Subcutaneous adipose tissue (tissue), 4 donors: ENCODE results near the gene BCL6B. TPM values are rescaled to one million over a fixed set of nuclear protein-coding genes. Genes with fewer than 3 reads are reported as not detected.

Experiments used
- total RNA-seq, 4 donors: library from RNA; depleted of rRNA; stranded (reverse); fragments of >200 nt; gene quantifications; one replicate each; pipeline ENCODE4 v1.1.0, GENCODE V29; 2016
- TF ChIP-seq, protein P1 (sequence below): fragments of 450-650 bp; IDR thresholded peaks from one replicate; pipeline ENCODE4 v1.5.1; 2016; ENCODE audit warnings: low read depth, mild to moderate bottlenecking, control low read depth, antibody characterized with exemption, moderate library complexity

Gene BCL6B
- total RNA-seq, 4 donors from 2014 or later = 1.5 to 12.1 (median 4.1) TPM

DNA sequence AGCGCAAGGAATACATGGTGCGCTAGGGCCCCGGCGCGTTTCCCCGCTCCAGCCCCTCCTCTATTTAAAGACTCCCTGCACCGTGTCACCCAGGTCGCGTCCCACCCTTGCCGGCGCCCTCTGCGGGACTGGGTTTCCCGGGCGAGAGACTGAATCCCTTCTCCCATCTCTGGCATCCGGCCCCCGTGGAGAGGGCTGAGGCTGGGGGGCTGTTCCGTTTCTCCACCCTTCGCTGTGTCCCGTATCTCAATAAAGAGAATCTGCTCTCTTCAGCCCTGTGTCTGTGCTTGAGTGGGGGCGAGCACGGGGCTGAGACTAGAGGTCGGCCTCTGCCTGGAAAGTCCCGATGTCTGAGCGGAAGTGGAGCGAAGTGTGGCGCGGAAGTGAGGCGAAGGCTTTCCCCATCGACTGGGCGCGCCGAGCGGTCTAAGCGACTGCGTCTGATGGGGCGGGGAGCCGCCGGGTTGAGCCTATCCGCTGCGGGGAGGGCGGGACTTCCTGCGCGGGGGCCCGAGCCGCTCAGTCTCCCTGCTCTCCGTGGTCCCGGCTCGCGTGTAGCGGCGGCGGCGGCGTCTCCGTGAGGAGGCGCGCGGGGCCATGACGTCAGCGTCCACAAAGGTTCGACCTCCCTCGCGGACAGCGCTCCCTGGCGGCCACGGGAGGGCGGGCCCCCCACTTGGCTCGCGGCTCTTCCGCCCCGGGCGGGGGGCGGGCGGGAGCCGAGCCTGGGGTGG lies 8.4 kb upstream of the BCL6B start:
- TF ChIP-seq, protein P1, sequence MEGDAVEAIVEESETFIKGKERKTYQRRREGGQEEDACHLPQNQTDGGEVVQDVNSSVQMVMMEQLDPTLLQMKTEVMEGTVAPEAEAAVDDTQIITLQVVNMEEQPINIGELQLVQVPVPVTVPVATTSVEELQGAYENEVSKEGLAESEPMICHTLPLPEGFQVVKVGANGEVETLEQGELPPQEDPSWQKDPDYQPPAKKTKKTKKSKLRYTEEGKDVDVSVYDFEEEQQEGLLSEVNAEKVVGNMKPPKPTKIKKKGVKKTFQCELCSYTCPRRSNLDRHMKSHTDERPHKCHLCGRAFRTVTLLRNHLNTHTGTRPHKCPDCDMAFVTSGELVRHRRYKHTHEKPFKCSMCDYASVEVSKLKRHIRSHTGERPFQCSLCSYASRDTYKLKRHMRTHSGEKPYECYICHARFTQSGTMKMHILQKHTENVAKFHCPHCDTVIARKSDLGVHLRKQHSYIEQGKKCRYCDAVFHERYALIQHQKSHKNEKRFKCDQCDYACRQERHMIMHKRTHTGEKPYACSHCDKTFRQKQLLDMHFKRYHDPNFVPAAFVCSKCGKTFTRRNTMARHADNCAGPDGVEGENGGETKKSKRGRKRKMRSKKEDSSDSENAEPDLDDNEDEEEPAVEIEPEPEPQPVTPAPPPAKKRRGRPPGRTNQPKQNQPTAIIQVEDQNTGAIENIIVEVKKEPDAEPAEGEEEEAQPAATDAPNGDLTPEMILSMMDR = no peak

DNA sequence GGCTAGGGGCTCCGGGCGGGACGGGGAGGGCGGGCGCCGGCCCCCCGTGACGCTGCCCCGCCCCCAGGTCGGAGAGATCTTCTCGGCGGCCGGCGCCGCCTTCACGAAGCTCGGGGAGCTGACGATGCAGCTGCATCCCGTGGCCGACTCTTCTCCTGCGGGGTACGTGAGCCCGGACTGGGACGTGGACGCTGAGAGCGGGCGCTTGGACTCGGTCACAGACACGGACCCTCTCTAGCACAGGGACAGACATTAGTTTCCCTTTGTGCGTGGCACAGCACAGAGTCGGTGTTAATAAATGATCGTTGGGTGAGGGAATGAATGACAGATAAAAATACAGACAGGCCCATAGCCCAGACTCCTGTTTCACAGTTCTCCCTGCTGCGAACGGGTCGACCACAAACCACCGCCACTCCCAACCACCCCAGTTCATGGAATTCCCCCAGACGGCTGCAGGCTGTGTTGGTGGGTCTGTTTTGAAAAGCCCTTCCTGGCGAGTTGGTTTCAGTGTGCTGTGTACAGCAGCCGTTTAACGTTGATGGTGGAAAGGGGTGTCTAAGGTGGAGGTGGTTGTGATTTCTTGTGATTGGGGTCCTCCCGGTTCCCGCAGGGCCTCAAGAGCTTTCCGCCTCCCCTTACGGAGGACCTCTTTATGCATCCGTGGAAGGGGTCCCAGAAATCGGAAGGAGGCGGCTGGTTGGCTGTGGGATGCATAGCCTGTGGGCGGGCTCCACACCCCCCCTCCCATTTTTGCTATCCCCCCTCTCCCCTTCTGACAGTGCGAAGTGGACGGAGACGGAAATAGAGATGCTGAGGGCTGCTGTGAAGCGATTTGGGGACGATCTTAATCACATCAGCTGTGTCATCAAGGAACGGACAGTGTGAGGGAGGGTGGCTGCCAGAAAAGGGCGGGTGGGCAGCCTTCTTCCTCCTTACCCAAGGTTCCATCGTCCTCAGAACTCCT lies 7.6 kb upstream of the BCL6B start:
- TF ChIP-seq, protein P1 = no peak

DNA sequence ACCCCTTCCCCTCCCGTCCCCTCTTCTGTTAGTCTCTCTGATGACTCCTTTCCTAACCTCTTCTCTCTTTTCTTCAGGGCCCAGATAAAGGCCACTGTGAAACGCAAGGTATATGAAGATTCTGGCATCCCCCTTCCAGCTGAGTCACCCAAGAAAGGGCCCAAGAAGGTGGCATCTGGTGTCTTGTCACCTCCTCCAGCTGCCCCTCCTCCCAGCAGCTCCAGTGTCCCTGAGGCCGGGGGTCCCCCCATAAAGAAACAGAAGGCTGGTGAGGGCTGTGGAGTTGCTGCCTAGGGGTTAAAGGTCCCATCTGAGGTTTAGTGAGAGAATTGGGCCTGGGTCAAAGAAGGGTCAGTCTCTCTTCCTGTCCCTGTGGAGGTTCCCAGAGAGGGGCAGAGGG lies 6.4 kb upstream of the BCL6B start:
- TF ChIP-seq, protein P1 = no peak

DNA sequence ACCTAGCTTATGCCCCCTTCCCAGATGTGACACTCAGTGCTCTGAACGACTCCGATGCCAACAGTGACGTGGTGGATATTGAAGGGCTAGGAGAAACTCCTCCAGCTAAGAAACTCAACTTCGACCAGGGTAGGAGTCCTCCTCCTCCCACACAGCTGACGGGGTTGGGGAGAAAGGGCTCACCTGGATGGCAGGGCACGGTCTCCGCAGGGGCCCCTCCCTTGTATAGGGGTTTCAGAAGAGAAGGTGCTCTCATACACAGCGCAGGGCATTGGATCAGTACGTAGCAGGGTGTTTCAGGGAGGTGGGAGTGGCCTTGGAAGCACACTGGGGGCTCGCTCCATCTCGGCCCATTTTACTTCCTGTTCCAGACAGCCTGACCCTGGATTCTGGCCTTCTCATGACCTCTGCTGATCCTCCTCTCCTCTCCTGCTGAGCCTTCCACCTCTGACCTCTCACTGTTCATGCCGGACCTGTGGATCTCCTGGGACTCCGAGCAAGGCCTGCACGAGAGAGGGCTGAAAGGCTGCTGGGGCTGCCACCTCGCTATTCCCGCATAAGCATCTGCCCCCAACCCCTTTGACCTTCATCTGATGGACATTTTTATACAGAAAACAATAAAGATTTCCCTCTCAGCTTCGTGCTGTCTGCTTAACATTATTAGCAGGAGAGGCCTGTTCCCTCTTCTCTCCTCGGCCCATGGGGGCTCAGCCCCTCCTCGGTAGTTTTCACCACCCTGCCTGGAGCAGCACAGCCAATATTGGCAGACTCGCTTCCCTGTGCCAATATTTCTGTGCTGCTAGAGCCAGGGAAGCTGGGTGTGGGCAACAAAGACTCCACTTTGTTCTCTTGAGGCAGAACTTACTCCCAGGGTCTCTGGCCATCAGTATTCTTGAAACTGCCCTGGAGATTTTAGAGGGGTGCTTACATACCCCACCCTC lies 5.7 kb upstream of the BCL6B start:
- TF ChIP-seq, protein P1 = no peak

DNA sequence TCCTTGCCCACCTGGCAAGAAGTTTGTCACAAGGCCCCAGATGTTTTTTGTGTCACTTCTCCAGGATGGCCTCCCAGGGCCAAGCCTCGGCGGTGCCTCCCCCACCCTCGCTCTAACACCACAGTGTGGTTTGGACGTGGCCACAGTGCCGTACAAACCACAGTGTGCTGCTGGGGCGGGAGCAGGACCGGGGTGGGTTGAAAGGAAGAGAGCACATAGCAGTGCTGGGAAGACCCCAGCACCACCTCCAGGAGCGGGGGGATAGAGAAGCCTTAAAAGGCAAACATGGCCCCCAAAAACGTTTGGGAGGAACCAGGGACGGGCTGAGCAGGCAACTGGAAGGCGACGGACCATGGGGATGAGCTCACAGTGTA lies 5.0 kb upstream of the BCL6B start:
- TF ChIP-seq, protein P1 = no peak

DNA sequence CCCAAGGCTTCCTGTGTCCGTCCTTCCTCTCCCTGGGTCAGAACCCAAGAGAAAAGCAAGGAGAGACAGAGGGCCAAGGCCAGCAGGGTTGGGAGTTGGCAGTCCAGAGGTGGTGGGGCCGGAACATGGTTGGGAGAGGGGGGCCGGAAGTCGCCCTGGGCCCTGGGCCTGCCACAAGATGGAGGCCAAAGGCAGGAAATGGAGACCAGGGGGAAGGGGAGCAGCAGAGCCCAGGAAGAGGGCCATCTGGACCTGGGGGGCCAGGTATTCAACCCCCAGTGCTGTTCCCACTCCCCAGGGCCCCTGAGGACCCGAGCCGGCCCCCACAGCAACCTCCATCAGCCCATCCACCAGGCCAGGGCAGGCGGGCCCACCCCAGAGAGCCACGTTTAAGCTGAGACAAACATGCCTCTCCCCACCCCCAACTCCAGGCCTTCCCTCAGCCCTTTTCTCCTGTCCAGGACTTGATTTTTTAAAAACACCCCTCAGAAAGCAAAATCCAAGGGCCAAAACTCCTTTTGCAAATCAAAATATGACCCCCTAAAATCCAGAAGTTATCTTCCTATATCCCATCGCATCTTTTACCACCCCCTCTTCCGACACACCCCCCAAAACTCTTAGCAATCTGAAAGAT lies 4.4 kb upstream of the BCL6B start:
- TF ChIP-seq, protein P1 = no peak
